Renal cortical epithelial cell (primary cell): ENCODE results near the gene CFAP90. TPM values are rescaled to one million over a fixed set of nuclear protein-coding genes. Genes with fewer than 3 reads are reported as not detected.
A peak's percentile ranks its signal among the peaks of the same experiment; 100 is the strongest.

Source experiments
- DNase-seq: peaks from one replicate; pipeline ENCODE4 v3.0.0-alpha.2; 2011; ENCODE audit warnings: low read depth
- total RNA-seq: library from RNA; depleted of rRNA; stranded (reverse); fragments of >200 nt; gene quantifications from 2 replicates; pipeline ENCODE4 v1.2.3, GENCODE V29; 2014

The CFAP90 gene
- total RNA-seq, 1 donor from 2014 or later, result 0.55 TPM

DNA sequence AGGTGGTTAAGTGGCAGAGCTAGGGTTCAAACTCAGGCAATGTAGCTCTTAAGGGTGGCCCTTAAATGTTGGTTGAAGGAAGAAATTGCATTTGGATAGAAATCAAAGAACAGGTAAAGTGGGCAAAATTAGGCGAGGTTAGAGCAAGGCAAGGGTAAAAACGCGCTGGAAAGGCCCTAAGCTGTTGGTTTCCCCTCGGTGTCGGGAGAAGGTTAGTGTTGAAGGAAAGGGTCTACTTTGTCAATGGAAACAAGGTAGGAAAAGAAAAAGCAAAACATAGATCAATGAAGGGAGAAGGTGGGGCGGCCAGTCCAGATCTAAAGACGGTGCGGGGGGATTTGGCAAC, 17.5 kb upstream of the CFAP90 start:
- no peak for DNase-seq

DNA sequence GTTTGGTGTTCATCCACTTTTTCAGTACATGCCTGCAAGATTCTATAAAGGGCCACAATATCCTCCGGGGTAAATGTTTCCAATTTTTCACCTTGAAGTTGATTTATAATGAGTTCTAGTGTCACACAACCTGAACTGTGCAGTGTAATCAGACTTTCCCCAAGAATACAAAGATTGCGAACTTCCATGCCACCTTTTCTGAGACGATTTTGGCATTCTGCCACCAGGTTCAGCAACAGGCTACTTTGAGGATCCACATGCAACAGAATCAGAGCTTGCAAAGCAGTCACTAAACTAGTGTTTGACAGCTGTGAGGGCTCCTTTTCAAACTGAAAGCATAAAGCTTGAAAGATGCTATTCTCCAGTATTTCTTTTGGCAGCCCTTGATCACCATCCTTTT, 16.3 kb upstream of the CFAP90 start:
- DNase-seq, result no peak

DNA sequence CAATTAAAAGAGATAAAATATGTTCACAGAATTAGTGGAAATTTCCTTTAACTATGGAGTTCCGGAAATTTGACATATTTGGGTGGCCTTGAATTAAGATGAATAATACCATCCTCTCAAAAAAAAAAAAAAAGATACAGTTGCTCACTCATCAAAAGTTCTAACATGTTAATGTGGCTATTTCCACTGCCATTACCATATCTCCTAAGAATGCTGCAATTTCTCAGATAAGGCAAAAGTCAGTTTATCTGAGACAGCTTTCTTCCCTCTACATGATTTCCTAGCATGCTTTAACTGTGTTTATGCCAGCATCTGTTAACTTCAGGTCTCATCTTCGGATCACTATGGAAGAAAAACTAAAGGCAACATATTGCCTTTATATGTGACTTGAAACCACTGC, 15.3 kb upstream of the CFAP90 start:
- no peak for DNase-seq

DNA sequence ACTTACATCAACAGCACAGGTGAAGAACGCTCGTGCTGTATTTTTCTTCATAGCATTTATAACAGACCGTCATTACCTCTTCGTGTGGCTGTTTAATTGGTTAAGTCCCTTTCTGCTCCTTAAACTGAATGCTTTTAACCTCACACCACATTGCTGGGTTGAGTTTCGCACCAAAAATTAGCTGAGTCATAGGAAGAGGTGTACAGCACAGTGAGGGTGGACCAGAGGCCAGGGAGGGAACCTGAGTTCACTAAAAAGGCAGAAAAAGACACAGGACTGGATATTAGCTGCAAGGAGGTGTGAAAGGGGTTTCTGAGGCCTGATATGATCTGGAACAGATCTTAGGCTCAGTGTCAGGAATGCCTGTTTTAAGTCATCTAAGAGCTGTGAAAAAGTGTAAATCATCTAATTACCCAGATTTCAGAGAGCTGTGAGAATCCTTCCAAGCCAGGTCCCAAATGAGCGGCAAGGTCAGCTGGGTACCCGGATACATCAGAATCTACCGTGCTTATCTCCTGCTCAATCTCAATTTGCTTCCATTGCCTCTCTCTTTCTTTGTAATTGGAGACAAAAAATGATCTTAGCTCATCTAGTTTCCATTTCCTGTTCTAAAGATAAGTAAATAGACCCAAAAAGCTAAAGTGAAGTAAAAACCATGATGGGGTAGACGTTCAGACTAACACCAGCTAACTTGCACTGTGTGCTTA, 7.1 kb upstream of the CFAP90 start:
- DNase-seq, result no peak

DNA sequence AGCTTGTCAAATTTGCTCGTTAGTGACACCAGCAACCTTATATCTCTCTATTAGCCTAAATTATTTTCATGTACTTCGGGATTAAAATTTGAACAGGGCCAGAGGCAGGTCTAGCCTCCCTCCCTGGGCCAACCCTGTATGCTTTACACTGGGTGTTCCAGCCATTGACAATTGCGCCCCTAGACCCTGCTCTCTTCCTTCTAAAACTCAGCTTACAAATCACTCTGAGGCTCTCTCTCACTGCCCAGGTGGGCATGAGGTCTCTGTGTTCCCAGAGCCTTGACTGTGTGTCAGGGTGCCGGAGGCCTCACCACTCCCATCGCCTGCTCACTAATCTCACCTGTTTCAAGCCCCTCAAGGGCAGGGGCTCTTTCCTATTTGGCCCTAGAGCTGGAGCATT, 6.4 kb upstream of the CFAP90 start:
- no peak for DNase-seq

DNA sequence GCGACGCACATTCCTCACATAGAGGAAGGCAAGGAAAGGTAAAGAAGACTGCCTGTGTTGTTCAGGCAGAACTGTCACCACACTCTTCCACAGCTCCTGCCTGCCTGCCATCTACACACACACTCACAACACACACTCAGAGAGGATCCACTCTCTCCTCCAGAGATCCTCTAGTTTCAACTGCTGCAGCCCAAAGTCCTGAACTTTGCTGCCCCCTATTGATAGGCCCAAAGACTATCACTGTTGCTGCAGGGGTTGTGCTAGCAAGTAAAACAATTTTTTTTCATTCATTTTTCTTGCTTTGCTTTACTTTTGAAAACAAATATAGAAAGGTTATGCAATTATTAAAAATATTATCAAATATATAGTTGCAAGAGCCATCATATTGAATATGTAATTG, 5.9 kb upstream of the CFAP90 start:
- peak; percentile 59 for DNase-seq

DNA sequence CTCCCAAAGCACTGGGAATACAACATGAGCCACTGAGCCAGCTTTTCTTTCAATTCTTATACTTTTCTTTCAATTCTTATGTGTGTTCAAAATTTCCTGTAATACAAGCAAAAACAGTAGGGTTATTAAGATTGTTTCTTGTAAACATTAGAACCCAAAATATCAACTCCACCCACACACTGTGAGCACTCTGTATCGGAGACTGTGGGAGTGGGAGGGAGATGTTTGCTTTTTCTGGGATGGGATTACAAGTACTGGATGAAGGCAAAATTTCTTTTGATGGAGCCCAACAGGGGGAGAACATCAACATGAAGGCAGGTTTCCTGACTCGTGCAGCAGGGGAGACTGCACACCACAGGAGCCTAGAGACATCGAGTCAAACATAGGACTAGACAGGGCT, 4.7 kb upstream of the CFAP90 start:
- no peak for DNase-seq

DNA sequence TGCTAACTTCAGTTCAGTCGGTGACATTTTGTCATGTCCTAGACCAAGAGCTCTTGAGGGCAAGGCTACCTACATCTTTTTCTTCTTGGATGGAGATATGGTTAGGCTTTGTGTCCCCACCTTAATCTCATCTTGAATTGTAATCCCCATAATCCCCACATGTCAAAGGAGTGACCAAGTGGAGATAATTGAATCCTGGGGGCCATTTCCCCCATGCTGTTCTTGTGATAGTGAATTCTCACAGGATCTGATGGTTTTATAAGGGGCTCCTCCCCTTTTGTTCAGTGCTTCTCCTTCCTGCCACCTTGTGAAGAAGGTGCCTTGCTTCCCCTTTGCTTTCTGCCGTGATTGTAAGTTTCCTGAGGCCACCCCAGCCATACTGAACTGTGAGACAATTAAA, 2.1 kb upstream of the CFAP90 start:
- DNase-seq, result no peak

DNA sequence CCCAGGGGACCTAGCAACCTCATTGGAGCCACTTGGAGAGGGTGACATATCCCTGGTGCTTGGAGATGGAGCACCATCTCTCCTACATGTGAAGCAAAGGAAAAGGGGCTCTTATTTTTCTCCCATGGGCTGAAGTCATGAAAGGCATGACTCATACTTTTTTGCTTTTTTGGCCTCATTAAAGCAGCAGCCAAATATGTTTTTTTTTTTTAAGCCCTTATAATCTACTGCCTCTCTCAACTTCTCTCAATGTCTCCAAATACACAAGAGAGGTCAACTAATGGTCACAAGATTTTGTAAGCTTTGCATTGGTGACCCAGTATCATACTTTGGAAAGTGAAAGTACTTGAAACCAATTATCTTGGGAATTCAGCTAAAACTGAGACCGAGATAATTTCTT, 1.6 kb upstream of the CFAP90 start:
- DNase-seq, result no peak

DNA sequence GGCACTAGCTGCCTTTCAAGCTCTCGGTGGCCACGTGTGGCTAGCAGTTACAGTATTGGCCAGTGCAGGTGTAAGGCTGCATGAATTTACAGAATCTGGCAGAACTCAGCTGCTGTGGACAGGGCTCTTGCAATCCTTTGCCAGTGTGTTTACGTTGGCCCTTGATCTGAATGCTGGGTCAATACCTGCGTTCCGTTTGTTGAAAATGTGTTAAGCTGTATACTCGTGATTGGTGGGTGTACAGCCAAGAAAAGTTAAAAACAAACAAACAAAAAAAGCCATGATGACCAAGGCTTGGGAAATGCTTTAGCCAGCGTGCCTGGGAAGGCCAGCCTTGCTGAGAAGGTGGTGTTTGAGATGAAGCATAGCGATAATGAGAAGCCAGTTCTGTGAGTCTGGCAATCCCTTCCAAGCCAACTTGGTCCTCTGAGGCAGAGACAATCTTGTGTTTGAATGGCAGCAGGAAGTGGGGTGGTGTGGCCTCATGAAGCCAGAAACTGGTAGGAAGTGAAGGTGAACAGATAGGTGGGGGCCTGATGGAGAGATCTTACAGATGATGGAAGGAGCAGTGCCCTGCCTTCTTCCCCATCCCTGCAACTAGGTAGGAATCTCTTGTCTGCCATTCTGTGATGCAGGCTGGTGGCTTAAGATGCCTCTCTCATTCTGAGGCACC, 820 bp upstream of the CFAP90 start:
- DNase-seq, result no peak

DNA sequence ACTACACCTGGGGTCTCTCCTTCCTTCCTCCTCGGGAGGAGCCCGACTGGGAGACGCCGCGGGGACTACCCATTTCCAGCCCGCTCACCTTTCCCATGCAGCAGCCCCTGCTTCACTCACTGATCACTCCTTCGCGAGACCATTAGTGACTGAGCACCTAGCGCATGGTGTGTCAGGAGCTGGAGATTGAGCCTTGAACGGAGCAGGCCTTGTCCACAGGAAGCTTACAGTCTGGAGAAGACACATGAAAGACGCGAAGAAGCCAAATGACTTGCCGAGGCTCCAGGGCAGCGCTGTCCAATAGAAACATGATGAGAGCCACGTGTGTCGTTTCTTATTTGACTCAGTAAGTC, 283 bp upstream of the CFAP90 start:
- DNase-seq, result no peak

DNA sequence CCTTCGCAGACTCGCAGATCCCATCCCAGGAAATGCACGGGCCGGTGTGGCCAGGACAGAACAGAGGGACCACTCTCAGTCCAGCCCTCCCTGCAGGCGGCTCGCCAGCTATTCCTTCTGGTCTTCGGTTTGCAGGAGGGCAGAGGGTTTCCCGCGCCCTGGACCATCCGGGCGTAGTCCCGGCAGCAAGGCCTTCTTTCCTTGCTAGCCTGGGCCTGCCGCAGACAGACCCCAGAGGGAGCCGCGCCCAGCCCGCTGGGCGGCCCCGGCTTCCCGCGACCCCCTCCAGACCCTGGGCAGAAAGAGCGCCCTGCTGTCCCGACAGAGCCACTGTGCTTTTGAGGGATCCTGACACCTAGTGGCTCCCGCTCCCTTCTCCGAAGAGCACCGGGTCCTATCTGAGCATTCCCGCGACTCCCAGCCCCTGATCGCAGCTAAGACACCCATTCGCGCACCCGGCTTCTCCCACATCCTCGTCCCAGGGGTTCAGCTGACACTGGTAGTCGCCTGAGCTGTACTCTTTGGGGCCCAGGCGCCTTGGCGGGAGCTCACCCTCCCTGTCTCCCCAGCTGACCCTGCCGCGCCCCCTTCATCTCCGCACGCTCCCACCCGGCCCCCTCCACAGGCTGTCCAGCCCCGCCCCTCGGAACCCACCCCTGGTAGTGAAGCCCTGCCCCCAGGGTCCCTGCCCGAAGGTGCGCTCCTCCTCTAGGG, 1.1 kb downstream of the CFAP90 start:
- DNase-seq, result no peak

DNA sequence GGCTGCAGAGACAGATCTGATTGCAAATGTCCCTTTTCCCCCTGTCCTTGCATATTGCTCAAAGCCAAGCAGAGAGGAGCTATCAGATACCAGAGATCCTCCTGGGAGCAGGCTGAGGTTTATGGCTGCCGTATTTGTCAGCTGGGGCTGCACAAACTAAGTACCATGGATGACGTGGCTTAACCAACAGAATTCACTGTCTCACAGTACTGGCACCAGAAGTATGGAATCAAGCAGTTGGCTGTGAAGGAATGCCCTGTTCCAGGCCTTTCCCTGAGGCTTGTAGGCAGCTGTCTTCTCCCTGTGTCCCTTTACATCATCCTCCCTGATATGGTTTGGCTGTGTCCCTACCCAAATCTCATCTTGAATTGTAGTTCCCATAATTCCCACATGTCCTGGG, 2.6 kb downstream of the CFAP90 start:
- no peak for DNase-seq

DNA sequence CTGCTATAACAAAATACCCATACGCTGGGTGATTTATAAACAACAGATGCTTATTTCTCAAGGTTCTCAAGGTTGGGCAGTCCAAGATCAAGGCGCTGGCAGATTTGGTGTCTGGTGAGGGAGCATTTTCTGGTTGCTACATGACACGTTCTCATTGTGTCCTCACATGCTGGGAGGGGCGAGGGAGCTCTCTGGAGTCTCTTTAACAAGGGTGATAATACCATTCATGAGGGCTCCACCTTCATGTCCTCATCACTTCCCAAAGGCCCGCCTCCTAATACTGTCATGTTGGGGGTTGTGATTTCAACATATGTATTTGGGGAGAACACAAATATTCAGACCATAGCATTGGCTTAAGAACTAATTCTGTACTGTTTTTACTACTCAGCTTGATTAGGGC, 4.6 kb downstream of the CFAP90 start:
- no peak for DNase-seq

DNA sequence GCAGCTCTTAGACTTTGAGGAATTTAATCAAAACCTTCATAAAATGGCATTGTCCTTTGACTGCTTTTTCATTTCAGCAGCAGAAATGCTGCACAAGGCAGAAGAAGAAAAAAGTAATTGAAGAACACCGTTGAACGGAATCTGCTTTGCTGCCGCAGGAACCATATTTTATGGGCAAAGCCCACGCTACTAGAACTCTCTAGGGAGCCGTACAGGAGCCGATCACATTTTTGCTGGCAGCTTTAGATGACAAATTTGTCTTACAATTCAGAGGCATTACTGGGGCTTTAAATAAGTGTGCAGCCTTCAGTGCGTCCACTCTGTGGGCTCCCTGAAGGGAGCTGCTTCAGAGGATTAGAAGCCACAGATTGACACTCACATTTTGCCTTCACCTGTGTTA, 5.4 kb downstream of the CFAP90 start:
- DNase-seq, result no peak

DNA sequence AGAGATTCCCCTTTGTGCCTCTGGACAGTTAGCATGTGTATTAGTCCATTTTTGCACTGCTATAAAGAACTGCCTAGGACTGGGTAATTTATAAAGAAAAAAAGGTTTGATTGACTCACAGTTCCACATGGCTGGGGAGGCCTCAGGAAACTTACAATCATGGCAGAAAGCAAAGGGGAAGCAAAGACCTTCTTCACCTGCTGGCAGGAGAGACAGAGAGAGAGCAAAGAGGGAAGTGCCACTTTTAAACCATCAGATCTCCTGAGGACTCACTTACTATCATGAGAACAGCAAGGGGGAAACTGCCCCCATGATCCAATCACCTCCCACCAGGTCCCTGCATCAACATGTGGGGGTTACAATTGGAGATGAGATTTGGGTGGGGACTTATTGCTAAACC, 6.0 kb downstream of the CFAP90 start:
- DNase-seq, result no peak

DNA sequence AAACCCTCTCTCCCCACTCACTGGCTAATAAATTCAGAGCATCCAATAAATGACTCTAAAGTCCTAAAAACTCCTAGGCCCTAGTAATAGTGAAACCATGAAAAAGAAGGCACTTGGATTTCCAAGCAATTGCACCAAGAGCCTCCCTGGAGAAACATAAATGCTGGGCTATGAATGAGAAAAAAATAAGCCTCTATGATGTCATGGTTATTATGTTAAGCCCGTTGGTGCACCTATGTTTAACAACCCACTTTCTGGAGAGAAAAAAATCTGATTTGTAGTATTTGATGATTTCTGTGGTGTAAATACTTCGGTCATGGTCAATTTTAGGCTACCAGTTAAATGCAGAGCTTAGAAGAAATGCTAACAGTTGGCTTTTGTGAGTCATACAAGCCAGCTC, 8.4 kb downstream of the CFAP90 start:
- no peak for DNase-seq

DNA sequence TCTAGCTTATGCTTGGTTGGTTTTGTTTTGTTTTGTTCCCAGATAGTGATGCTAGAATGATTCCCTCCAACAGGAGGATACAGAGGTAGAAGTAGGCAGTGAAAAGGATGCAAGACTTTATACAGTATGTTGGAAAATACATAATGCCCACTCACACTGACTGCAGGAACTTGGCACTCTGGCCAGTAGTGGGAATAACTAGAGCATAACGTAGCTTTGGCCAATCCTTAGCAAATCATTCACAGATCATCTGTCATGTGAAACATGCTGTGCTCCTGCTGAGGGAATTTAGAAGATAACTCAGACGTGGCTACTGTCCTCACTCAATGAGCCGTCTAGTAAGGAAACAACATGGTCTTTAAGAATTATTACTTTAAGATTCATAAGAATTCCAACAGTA, 13.5 kb downstream of the CFAP90 start:
- DNase-seq, result peak; percentile 87

DNA sequence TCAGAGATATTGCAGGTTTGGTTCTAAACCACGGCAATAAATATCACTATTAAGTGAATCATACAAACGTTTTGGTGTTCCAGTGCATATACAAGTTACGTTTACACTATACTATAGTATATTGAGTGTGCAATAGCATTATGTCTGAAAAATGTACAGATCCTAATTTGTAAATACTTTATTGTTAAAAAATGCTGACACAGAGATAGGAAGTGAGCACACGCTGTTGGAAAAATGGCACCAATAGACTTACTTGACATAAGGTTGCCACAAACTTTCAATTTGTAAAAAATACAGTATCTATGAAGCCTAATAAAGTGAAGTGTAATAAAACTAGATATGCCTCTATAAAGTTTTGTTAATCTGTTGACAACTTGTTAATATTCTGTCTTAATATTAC, 16.0 kb downstream of the CFAP90 start:
- no peak for DNase-seq

DNA sequence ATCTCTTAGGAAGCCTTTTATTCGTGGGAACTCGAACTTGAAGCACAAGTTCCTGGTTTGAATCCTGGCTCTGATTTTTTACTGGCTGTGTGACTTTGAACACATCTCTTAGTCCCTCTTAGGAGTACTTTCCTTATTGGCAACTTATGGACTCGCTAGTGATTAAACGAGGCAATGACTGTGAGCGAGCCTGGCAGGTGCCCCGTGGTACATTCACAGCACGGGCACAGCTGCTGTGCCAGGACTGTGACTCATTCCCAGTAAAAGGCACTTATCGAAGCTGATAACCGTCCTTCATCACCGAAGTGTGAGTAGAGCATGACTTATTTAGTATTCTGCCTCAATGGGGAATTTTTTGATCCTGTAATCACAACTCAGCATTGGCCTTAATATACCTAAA, 22.7 kb downstream of the CFAP90 start:
- DNase-seq, result no peak

DNA sequence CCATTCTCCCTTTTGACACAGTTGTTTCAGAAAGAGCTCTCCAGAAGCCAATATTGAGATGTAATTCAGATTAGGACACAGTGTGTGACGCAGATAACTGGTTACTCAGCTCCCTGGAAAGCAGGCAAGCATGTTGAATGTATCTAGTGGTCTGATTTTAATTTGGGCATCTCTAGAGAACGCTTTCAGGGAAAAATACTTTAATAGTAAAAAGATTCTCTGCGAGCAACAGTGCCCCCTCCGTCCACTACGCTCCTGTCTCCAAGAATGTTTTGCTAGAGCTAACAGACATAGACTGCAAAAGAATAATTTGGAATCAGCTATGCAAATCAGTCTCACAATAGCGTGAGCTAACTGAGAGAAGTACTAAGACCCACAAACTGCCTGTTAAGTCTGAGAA, 23.3 kb downstream of the CFAP90 start:
- no peak for DNase-seq

DNA sequence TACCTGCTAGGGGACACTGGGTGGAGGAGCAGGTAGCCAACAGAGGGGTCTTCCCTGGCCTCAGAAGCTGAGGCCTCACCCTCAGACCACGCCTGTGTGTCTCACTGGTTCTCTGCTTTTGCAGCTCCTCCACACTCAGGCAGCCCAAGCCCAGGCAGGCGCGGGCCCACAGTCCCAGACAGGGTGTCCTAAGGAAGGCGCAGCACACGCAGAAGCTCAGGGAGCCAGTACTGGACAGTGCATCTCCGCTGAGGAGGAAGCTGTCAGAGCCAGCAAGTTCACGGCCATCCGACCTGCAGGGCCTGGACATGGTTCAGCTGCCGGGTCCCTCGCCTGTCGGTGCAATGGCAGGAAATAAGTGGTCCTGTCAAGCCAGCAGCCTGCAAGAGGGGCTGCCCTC, 25.3 kb downstream of the CFAP90 start:
- no peak for DNase-seq

DNA sequence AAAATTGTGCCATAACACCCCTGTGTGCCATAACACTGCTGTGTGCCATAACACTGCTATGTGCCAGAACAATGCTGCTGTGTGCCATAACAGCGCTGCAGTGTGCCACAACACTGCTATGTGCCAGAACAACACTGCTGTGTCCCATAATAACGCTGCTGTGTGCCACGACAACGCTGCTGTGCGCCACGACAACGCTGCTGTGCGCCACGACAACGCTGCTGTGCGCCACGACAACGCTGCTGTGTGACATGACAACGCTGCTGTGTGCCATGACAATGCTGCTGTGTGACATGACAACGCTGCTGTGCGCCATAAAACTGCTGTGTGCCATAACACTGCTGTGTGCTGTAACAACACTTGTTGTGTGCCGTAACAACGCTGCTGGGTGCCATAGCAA, 25.9 kb downstream of the CFAP90 start:
- no peak for DNase-seq

DNA sequence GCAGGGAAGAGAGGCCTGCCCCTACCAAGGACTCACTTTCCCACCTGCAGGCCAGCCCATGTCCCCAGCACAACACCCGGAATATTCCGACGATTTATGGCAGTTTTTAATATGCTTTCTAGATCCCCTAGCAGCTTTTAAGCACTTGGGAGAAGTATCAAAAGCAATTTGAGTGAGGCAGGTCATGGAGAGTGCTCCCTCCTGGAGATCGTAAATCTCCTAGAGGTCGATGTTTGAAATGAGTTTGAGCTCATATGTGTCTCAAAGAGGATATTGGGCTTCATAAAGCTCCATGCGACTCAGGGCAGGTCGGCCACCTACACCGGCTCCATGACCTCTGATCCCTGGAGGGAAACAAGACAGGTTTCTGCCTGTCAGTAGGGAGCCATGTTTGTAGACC, 27.3 kb downstream of the CFAP90 start:
- no peak for DNase-seq
